ENCODE results near the gene PLSCR3. TPM values are rescaled to one million over a fixed set of nuclear protein-coding genes. Genes with fewer than 3 reads are reported as not detected.

PLSCR3 gene
- total RNA-seq, 1 experiment from 2014 or later: 43.8 TPM

DNA sequence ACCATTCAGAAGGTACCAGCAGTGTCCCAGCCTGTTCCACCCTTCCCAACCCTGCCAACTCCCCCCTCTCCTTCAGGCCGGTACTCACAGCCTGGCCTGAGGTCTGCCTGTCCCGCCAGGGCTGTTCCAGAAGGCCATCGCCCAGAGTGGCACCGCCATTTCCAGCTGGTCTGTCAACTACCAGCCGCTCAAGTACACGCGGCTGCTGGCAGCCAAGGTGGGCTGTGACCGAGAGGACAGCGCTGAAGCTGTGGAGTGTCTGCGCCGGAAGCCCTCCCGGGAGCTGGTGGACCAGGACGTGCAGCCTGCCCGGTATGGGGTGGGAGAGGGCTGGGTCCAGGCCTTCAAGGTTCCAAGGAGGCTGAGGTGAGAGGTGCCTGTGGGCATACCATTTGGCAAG lies 20.5 kb upstream of the PLSCR3 start:
- peaks cover 0 to 3% of the 10 kb centered on the region in 2 experiments; a peak in 1 of 4 replicates for H3K4me1 ChIP-seq (ENCODE audit: control insufficient read depth in 1 of 2, insufficient read depth in 2 of 2, low read length in 2 of 2)
- no peak overlapping the region for H3K4me3 ChIP-seq (replicated peaks in 1 of 2; ENCODE audit: low read depth in 1 of 2, low read length in 2 of 2)
- H3K9me3 ChIP-seq (ENCODE audit: control insufficient read depth in 1 of 2, insufficient read depth in 1 of 2, low read depth in 1 of 2, low read length in 2 of 2): no peaks in the 10 kb centered on the region
- RAD21 ChIA-PET (ENCODE audit: low non-redundant PET in 1 of 2, low total read pairs in 2 of 2, uncharacterized antibody in 2 of 2, unreplicated experiment in 2 of 2): no interaction called here
- intact Hi-C loops (cut with micrococcal nuclease): no loop called here
- H3K9ac ChIP-seq (ENCODE audit: low read length): no peak overlapping the region
- H3K27me3 ChIP-seq (ENCODE audit: insufficient read depth, low read length): no peaks in the 10 kb centered on the region
- no peaks in the 10 kb centered on the region for H3K79me2 ChIP-seq (ENCODE audit: insufficient read depth, low read length)
- no TSS peak for BruUV-seq (replicated peaks)
- CTCF ChIA-PET: no interaction called here
- POLR2A ChIA-PET: no interaction called here
- TF ChIP-seq CTCF (IDR thresholded peaks at IDR 0.05 in 2 of 3, conservative IDR thresholded peaks at IDR 0.05 in 1 of 3; ENCODE audit: borderline replicate concordance in 1 of 3, insufficient read depth in 1 of 3, low read depth in 2 of 3, low read length in 2 of 3) (no peak), REST (IDR thresholded peaks at IDR 0.05; ENCODE audit: low read depth) (no peak), YY1 (IDR thresholded peaks at IDR 0.05; ENCODE audit: extremely low read depth, insufficient replicate concordance, low read depth, low read length) (no peak), FOSL1 (IDR thresholded peaks at IDR 0.05; ENCODE audit: low read depth) (no peak), SIN3A (IDR thresholded peaks at IDR 0.05; ENCODE audit: low read depth) (no peak), ZNF274 (IDR thresholded peaks at IDR 0.05; ENCODE audit: low read depth, low read length) (no peak), EGR1 (IDR thresholded peaks at IDR 0.05; ENCODE audit: low read depth) (no peak), CEBPB (IDR thresholded peaks at IDR 0.05; ENCODE audit: low read depth) (no peak), SP1 (IDR thresholded peaks at IDR 0.05; ENCODE audit: low read depth) (no peak), JUND (IDR thresholded peaks at IDR 0.05) (no peak), POLR2A (IDR thresholded peaks at IDR 0.05; ENCODE audit: borderline replicate concordance, extremely low read depth, insufficient read depth, insufficient read length) (no peak), EZH2 (IDR thresholded peaks at IDR 0.05) (no peak), ATF3 (IDR thresholded peaks at IDR 0.05) (no peak), ZFX (IDR thresholded peaks at IDR 0.05) (no peak), POLR2AphosphoS5 (IDR thresholded peaks at IDR 0.05; ENCODE audit: low read depth, low read length) (no peak), RAD21 (IDR thresholded peaks at IDR 0.05; ENCODE audit: low read depth) (no peak), ELF1 (IDR thresholded peaks at IDR 0.05; ENCODE audit: borderline replicate concordance, low read depth) (no peak), CBX3 (IDR thresholded peaks at IDR 0.05; ENCODE audit: low read depth) (no peak)
- TF ChIP-seq, protein P1, sequence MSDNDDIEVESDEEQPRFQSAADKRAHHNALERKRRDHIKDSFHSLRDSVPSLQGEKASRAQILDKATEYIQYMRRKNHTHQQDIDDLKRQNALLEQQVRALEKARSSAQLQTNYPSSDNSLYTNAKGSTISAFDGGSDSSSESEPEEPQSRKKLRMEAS (IDR thresholded peaks at IDR 0.05): no peak
- H4K20me1 ChIP-seq (ENCODE audit: insufficient read depth): no peaks in the 10 kb centered on the region
- H3K27ac ChIP-seq (ENCODE audit: low read depth, low read length): no peak overlapping the region
- peaks cover 3 to 4% of the 10 kb centered on the region in 2 experiments; a peak in 1 of 4 replicates for H3K36me3 ChIP-seq (ENCODE audit: control insufficient read depth in 1 of 2, insufficient read depth in 2 of 2, low read length in 2 of 2)
- no peak for ATAC-seq
- H3K4me2 ChIP-seq (ENCODE audit: low read length): no peak overlapping the region
- DNase-seq (ENCODE audit: low read depth, low spot score): no peak
- no peaks in the 10 kb centered on the region for H3K9me2 ChIP-seq (ENCODE audit: insufficient read depth)
- no peak overlapping the region for H2AFZ ChIP-seq (ENCODE audit: low read depth, low read length, poor library complexity, severe bottlenecking)
